Measurements from ENCODE around the gene TRPM2.

Gene TRPM2

DNA sequence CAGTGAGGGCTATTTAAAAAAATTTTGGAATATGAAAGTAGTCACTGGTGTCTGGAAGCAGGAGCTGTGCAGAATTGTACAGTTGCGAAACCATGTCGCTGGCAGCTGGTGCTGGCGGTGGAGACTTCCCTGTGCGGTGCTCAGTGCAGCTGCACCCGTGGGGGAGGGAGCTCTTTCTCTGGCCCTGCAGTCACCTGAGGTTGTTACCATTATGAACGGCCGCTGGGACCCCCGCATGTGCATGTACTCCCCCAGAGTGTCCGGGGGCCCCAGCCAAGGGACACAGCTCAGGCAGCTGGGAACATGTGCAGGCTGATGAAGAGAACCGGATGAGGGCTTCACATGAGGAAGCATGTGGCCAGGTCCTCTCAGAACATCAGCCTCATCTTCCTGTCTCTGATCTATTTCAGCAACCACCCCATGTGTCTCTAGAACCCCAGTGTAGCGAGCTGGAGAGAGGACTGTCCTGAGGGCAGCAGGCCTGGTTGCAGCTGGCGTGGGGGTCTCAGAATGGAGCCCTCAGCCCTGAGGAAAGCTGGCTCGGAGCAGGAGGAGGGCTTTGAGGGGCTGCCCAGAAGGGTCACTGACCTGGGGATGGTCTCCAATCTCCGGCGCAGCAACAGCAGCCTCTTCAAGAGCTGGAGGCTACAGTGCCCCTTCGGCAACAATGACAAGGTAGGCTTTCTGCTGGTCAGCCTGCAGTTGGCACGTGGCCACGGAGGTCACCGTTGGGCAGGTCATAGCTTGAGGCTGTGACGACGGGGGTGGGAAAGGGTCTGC is at the start of gene TRPM2:
Gene TRPM2, plus strand, starts transcription at position 431 of the 780 bp plus-strand sequence. Its CDS starts 80 bp downstream, at position 511.
- peak; percentile 19 for DNase-seq

DNA sequence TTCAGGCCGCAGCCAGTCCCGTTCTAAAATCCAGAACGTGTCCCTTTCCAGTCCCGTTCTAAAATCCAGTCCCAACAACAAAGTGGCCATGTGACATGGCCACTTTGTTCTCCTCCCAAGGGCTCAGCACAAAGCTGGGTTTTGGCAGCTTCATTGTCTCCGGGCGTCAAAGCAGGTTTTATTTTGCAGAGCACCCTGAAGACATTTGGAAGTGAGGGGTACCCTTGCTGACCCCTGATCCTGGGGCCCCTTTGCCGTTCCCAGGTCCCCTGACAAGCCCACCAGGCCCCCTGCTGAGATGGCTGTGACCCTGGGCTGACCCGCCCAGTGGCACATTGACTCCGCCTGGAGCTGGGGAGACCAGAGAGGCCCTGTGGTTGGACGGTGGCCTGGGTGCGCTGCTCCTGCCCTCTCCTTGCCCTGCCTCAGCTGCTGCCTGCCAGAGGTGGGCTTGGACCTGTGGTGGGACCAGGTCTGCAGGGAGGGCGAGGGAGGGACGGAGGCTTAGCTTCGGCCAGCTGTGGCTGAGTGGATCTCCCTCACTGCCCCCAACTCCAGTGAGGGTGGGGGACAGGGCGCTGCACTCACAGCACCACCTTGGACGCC is 49.3 kb upstream of the TRPM2 start:
- no peak for DNase-seq

DNA sequence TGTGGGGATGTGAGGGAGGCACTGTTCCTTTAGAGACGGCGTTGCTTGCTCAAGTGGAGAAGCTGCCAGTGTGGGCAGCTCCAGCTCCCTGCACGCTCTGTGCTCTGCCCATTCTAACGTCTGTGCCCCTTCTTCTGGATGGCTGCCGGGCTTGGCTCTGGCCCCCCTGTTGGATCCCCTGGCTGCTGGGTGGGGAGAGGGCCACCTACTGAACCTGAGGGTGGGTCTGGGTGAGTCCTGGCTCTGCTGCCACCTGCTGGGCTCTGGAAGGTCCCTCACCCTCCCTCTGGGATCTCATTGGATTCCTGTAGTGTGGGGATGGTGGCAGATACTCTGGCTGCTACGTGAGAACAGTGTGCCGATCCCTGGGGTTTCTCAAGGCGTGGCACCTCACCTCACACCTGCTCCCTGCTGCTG is 48.5 kb upstream of the TRPM2 start:
- peak; percentile 64 for DNase-seq

DNA sequence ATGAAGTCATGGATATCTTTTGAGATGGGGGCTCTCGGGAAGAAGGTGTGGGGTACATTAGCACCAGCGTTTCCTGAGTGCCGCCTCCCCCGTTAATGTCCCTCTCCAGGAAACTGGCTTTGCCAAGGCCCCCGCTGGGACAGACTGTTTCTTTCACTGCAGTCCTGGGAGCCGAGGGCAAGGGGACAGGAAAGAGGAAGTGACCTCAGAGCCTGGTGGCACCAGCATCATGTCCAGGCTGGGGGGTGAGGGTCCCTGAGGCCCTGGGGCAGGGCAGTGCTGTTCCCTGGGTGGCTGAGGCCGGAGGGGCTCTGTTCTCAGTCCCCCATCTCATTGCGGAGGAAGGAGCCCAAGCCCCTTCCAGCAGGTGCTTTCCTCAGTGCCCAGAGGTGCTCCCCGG is 47.7 kb upstream of the TRPM2 start:
- no peak for DNase-seq

DNA sequence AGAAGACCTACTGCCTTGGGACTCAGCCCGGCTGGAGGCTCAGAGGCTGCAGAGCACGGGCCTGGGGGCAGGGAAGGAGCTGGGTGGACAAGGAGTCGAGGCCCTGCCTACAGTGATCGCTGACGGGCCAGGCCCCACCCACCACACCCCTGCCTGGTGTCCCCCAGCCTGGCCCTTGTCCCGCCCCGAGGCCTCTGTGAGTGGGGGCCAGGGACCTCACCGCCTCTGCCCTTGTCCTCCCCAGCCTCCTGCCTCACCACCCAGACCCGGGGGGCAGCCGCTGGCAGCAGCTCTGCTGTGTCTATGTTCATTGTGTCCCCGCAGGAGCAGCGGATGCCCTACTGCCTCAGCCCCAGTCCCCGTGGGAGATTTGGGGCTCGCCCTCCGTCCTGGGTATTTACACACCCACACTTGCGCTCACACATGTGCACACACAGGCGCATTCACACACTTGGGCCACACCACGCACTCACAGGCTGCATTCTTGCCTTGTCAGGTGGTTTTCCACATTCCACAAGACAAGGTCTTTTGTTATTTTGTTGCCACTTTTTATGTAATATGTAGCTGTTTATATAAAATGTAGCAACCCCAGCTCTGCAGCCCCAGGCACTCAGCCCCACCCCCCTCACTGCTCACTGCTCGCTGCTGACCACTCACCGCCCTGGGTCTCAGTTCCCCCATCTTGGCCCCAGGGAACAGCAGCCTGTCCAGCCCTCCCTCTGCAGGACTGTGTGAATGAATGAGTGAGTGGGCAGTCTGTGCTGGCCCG is 46.3 kb upstream of the TRPM2 start:
- no peak for DNase-seq

DNA sequence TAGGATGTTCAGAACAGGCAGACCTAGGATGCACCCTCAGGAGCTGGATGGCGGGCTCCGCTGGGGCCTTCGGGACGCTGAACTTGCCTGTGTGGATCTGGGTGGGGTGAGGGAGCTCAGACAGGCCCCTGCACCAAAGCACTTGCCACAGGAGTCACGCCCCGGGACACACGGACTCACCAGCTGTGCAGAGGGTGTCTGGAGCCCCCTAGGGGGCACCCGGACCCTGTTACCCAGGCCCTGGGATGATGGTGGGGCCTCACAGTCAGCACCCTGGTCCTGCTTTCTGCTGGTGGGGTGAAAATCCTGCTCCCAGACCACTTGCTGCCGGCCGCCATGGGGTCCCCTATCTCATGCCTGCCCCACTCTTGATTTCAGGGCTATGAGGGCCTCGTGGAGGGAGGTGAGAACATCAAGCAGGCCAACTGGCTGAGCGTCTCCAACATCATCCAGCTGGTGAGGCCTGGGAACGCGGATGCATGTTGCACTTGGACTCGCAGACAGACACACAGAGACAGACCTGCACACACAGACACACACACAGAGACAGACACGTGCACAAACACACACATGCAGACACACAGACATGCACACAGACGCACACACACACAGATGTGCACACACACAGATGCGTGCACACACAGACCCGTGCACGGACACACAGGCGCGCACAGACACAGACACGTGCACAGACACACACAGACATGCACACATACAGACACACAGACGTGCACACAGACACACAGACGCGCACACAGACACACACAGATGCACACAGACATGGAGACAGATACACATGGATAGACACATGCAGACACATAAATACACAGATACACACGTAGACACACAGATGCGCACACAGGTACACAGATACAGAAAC is 42.6 kb upstream of the TRPM2 start:
- no peak for DNase-seq

DNA sequence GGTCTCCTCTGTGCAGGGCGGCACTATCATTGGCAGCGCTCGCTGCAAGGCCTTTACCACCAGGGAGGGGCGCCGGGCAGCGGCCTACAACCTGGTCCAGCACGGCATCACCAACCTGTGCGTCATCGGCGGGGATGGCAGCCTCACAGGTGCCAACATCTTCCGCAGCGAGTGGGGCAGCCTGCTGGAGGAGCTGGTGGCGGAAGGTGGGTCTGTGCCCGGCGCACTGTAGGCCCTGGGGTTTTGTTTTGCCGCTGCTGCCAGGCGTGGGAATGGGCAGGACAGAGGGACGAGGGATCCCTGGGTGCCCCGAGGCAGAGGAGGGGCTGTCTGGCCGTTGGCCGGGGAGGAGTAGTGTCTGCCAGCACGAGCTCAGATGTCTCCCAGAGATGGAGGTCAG is 41.3 kb upstream of the TRPM2 start:
- no peak for DNase-seq

DNA sequence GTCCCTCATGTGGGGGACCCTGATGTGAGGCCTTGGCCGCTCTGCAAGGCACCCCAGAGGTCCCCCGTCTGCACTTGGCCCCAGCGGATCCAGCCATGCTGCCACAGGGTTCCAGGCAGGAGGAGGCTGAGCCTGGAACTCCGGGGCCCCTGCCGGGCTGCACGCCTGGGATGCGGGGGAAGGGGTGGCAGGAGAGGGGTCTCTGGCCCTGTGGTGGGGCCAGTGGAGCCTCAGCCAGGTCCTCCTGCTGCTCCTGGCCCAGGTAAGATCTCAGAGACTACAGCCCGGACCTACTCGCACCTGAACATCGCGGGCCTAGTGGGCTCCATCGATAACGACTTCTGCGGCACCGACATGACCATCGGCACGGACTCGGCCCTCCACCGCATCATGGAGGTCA is 40.7 kb upstream of the TRPM2 start:
- no peak for DNase-seq

DNA sequence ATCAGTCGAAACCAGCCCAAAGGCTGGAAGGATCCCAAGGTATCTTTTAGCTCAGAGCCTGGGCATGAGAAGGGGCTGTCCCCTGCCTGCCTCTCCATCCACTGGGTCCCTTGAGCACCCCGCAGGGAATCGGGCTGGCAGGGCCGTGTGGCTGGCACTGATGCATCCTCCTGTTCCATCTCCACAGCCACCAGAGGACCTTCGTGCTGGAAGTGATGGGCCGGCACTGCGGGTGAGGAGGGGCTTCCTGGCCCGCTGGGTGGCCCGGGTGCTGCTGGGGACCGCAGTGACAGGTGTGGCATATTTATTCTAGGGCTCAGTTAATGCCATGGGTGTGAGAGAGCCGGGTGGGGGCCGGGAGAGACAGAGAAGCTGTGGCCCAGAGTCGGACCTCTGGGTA is 40.0 kb upstream of the TRPM2 start:
- DNase-seq: no peak

DNA sequence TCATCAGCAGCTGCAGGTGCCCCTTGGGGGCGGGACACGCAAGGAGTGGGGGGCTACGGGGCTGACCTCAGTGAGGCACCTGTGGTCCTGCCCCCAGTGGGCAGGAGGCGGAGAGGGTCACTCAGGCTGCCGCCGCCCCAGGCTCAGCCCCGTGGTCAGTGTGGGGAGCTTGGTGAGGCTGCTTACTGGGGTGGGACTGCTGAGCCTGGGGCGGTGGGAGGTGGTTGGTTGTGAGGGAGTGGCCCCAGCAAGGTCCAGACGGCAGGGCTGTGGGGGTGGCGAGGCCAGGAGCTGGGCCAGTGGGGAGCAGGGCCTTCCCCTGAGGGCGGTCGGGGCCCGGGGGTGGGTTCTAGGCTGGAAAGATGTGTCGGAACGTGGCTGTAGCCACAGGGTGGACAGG is 39.3 kb upstream of the TRPM2 start:
- DNase-seq: no peak

DNA sequence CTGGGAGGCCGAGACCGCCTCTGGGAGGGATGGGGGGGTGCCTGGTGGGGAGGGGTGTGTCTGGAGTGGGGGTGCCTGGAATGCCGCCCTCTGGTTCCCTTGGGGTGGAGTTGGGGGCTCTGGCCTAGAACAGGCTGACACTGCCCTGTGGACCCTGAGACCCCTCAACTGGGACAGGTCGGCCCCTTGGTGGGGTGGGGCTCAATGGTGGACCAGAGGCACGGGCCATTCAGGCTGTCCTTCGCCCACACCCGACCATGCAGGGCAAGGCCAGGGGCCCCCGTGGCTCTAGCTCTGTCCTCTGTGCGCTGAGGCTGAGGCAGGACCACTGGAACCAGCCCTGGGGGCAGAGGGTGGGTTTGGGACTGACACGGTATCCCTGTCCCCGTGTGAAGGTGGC is 38.9 kb upstream of the TRPM2 start:
- no peak for DNase-seq

DNA sequence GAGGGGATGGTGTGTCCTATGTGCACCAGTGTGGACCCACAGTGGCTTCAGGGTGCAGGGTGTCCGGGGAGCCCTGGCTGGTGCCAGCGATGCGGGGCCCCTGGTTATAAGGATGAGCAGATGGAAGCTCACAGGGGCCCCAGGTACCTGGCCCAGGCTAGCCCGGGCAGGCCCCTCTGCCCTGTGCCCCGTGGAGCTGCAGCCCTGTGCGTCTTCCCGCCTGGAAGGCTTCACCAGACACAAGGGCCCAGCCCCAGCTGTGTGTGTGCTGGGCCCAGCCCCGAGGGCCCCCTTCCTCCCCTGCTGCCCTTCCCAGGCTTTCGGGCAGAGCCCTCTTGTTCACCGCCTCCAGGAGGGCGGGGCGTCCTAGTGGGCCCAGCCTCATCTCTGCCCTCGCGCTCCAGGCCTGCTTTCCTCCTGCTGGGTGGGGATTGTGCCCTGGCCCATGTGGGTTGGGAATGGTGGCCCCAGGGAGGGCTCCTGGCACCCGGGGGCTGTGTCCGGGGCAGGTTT is 37.7 kb upstream of the TRPM2 start:
- no peak for DNase-seq

DNA sequence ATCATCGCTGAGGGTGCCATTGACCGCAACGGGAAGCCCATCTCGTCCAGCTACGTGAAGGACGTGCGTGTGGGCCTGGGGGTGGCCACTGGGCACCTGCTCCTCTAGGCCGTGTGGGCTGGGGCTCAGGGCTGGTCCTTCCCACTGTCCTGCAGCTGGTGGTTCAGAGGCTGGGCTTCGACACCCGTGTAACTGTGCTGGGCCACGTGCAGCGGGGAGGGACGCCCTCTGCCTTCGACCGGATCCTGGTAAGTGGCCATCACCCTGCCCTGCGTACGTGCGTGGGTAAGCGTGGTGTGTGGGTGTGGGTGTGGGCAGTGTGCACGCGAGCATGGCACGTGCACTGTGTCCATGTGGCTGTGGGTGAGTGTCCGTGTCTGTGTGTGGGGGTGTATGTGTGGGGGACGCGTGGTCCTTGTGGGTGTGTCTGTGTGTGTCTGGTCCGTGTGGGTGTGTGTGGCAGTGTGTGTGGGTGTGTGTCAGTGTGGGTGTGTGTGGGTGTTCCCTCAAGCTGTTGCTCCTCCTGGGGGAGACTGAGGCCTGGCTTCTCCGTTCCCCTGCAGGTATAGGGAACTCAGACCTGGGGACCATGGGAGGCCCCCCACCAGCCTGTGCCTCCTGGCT is 37.0 kb upstream of the TRPM2 start:
- no peak for DNase-seq

DNA sequence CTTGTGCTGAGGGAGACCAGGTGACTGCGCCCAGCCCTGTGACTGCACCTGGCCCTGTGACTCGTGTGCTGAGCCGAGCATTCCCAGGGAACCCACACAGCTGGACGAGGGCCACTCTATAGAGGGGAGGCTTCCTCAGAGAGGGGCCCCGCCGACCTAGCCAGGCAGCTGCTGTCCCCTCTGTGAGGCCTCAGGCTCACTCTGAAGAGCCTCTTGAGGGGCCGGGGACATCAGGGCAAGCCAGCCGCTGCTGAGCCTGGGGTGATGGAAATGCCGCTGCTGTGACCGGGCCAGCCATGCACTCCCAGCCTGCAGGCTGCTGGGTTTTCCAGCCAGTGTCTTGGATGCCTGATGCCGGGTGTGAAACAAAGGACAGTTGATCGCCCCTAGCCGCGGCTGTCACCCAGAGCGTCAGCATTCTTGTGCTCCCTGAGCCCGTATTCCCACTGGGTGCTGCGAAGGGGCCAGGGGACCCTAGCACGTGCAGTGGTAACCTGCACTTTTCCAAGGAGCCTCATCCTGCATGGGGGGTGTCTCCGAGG is 36.1 kb upstream of the TRPM2 start:
- no peak for DNase-seq

DNA sequence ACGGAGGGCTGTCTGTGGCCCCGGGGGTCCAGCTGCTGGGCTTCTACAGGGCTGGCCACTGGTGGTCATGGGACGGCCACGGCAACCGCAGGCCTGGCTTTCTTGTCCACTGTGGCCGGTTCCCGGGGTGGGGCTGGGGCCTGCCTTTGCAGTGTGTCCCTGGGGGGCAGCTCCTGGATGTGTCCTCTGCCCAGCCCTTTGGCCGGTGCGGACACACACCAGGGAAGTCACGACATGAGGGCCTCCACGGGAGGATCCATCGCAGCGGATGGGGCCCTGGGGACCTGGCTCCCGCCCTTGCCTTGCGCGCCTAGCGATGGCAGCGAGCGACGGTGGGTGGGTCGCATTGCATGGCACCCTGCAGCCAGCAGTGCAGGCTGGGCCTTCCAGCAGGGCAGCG is 35.5 kb upstream of the TRPM2 start:
- DNase-seq: no peak

DNA sequence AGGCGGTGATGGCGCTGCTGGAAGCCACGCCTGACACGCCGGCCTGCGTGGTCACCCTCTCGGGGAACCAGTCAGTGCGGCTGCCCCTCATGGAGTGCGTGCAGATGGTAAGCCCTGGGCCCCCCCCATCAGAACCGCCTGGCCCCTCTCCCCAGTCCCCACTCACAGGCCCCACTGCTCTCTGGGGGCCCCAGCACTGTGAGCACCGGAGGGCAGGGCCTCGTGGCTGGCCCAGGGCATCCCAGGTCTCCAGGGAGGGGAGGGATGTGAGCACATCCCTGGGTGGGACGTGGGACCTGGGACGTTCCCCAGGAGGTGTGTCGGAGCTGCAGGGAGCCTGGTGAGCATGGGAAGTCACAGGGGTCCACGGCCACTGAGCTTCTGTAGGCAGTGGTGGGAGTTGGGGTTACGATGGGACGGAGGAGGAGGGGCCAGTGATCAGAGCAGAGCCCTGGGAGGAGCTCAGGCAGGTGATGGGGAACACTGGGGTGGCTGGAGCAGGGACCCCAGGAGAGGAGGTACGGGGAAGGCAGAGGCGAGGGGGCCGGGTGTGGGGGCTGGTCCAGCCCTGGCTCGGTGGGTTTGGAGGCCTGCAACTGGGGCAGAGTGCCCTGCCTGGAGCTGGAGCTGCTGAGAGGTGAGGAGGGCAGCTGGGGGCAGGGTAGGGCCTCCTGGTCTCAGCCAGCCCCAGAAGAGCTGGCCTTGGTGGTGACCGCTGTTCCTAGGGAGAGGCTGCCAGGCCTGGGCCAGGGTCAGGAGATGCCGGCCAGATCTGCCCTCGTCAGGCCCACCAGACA is 34.7 kb upstream of the TRPM2 start:
- no peak for DNase-seq

DNA sequence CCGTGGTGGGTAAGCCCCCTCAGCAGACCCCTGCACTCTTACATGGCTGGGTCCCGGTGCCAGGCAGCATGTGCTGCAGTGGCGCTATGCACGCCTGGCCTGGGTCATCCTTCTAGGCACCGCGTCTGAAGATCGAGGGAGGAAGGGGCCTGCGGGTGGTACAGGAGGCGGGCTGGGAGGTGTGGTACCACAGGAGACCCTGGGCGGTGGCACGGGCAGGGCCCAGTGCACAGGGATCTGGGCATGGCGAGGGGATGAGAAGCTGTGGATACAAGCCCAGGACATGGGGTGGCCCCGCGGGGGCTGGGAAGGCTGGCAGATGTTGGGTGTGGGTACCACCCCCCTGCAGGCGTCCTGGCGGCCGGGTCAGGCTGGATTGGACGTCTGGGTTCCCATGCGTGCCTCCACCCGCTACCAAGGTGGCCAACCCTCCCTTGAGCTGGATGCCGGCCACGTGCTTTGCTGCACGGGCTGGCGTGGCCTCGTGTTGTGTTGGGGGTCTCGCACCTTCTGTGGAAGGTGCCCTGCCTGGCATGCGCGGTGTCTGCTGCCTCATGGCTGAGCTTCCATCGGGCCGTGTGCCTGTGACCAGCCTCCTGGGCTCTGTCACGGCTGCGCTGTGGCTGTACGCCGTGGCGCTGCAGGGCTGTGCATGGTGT is 33.9 kb upstream of the TRPM2 start:
- DNase-seq: no peak

DNA sequence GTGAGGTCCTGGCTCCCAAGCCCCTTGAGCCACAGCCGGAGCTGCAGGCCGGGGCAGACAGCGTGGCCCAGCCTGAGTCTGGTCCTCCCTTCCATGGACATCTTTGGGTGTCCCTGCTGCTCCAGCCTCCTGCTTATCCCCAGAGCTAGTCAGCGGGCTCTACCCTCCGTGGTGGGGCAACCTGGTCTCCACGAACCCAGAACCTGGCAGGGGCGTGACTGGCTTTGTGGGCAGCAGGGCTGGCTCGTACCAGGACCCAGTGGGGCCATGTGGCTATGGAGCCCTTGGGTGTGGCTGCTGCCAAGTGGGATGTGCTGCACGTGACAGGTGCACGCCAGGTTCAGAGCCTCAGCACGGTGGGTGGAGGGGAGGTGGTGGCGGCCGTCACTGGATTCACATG is 32.6 kb upstream of the TRPM2 start:
- no peak for DNase-seq

DNA sequence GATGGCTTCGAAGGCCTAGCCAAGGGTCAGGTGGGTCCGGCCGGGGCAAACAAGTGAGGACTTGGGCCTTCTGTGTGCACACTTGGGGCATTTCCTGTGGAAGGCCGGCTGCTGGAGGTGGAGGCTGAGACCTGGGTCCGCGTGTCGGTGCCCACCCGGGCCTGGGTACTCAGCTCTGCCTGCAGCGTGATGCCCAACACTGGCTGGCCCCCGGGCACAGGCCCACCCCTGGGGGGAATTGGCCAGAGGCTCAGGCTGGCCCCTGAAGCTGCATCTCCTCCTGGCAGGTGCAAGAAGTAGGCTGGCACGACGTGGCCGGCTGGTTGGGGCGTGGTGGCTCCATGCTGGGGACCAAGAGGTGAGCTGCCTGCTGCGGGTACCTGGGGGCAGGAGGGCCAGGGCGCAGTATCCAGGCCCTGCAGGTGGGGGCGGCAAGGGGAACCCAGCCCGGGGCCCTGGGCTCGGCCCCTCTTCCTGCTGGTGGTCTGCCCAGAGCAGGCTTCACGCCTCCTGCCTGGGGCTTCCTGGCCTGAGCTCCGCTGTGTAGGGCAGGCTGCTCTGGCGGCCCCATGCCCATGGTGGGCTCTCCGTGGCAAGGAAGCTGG is 31.5 kb upstream of the TRPM2 start:
- DNase-seq: no peak

Data from DMS53 (cell line).